Astrocyte (in vitro differentiated cells and primary cell): ENCODE results near the gene KISS1R.

Experiments
- CTCF ChIP-seq: IDR thresholded peaks from 2 replicates; pipeline ENCODE4 v1.5.1; 2011; ENCODE audit warnings: low read depth, mild to moderate bottlenecking, inconsistent platforms, low read length, moderate library complexity; ENCODE audit not compliant: insufficient read depth
- EZH2 ChIP-seq: IDR thresholded peaks from 2 replicates; pipeline ENCODE4 v1.6.1; 2012; ENCODE audit warnings: mild to moderate bottlenecking, low read length, inconsistent platforms; ENCODE audit not compliant: insufficient read depth

GRCh38 chr19:897442-898039, 19.6 kb upstream of the KISS1R start:
- TF ChIP-seq CTCF (no peak), EZH2 (no peak)
